ENCODE results near the gene B9D1.

The B9D1 gene

DNA sequence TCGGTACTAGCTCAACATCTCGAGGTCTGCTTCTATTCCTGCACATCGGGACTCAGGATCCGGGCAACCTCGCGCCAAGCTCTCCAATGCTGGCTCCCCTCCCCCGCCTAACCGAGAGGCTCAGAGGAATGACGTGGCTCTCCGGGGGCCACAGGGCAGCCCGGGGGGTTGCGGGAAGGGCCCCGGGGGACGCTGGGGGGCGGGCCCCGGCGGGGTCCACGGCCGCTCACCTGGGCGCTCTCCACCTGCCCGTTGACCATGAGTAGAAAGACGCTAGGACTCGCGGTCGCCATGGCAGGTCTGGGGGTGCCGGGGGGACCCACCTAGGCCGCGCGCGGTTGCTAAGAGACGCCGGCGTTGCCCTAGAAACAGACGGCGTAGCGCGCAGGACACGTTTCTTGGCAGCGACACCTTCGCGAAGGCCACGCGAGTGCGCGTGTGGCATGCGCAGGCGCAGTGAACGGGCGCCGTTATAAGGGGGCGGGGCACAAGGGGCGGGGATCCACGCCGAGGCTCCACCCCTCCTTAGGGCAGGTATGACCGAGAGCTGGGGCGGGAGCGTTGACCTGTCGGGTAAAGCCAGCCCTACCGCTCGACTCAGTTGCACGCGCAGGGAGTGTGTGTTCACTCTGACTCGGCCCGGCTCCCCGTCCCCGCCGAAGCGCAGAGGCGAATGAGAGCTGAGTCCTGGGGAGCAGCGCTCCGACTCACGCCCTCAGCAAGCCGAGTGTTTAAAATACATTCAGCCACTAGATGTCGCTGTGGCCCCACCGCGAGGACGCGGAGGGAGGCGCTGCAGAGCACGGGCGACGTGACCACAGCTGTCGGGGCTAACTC is at the start of gene B9D1:
TSS of gene B9D1 (minus strand) at position 447 of the 837 bp plus-strand sequence. CDS start at position 293, 154 bp downstream.
- no peak for TF ChIP-seq EP300 (IDR thresholded peaks at IDR 0.05; ENCODE audit: borderline replicate concordance)
- no peak for TF ChIP-seq REST (IDR thresholded peaks at IDR 0.05; ENCODE audit: low read depth)
- no peak; the same call in 1 of the 2 replicates for TF ChIP-seq TCF12 (IDR thresholded peaks at IDR 0.05; ENCODE audit: low read depth)
- TF ChIP-seq CEBPB (IDR thresholded peaks at IDR 0.05) = no peak
- TF ChIP-seq EGR1 (IDR thresholded peaks at IDR 0.05) = peak; percentile 32; the same call in 1 of the 2 replicates
- TF ChIP-seq TEAD4 (IDR thresholded peaks at IDR 0.05) = peak; percentile 43
- no peak; the same call in 1 of the 2 replicates for TF ChIP-seq TAF1 (IDR thresholded peaks at IDR 0.05; ENCODE audit: low read depth)
- TF ChIP-seq CREB1 (IDR thresholded peaks at IDR 0.05; ENCODE audit: low read depth) = no peak; the same call in 1 of the 2 replicates
- no peak; the same call in 1 of the 2 replicates for TF ChIP-seq NFIC (IDR thresholded peaks at IDR 0.05)
- TF ChIP-seq ZBTB7A (IDR thresholded peaks at IDR 0.05; ENCODE audit: low read depth) = 0 out of 2 replicates have a peak, but pooled peaks have one; percentile 44
- TF ChIP-seq MAX (IDR thresholded peaks at IDR 0.05) = peak; percentile 88
- no peak for TF ChIP-seq FOXM1 (IDR thresholded peaks at IDR 0.05; ENCODE audit: borderline replicate concordance, low read depth)
- TF ChIP-seq YY1 (IDR thresholded peaks at IDR 0.05; ENCODE audit: low read depth) = 0 out of 2 replicates have a peak, but pooled peaks have one; percentile 51
- TF ChIP-seq RAD21 (IDR thresholded peaks at IDR 0.05; ENCODE audit: low read depth) = peak; percentile 99
- TF ChIP-seq, protein P1, sequence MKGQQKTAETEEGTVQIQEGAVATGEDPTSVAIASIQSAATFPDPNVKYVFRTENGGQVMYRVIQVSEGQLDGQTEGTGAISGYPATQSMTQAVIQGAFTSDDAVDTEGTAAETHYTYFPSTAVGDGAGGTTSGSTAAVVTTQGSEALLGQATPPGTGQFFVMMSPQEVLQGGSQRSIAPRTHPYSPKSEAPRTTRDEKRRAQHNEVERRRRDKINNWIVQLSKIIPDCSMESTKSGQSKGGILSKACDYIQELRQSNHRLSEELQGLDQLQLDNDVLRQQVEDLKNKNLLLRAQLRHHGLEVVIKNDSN (IDR thresholded peaks at IDR 0.05) = peak; percentile 21; the same call in 1 of the 2 replicates

- TF ChIP-seq RAD21 (IDR thresholded peaks at IDR 0.05; ENCODE audit: low read depth) = no peak
- TF ChIP-seq TAF1 (IDR thresholded peaks at IDR 0.05; ENCODE audit: low read depth) = no peak
- TF ChIP-seq REST (IDR thresholded peaks at IDR 0.05; ENCODE audit: low read depth) = no peak
- no peak for TF ChIP-seq CEBPB (IDR thresholded peaks at IDR 0.05)
- no peak for TF ChIP-seq TCF12 (IDR thresholded peaks at IDR 0.05; ENCODE audit: low read depth)
- no peak for TF ChIP-seq CREB1 (IDR thresholded peaks at IDR 0.05; ENCODE audit: low read depth)
- no peak for TF ChIP-seq NFIC (IDR thresholded peaks at IDR 0.05)
- no peak for TF ChIP-seq EP300 (IDR thresholded peaks at IDR 0.05; ENCODE audit: borderline replicate concordance)
- TF ChIP-seq ZBTB7A (IDR thresholded peaks at IDR 0.05; ENCODE audit: low read depth) = no peak
- TF ChIP-seq, protein P1 (IDR thresholded peaks at IDR 0.05) = no peak
- TF ChIP-seq YY1 (IDR thresholded peaks at IDR 0.05; ENCODE audit: low read depth) = no peak
- TF ChIP-seq EGR1 (IDR thresholded peaks at IDR 0.05) = no peak
- TF ChIP-seq MAX (IDR thresholded peaks at IDR 0.05) = no peak
- no peak for TF ChIP-seq FOXM1 (IDR thresholded peaks at IDR 0.05; ENCODE audit: borderline replicate concordance, low read depth)
- no peak for TF ChIP-seq TEAD4 (IDR thresholded peaks at IDR 0.05)
Measured at GRCh38 chr17:19411631-19412030, 49.1 kb upstream of the B9D1 start.

DNA sequence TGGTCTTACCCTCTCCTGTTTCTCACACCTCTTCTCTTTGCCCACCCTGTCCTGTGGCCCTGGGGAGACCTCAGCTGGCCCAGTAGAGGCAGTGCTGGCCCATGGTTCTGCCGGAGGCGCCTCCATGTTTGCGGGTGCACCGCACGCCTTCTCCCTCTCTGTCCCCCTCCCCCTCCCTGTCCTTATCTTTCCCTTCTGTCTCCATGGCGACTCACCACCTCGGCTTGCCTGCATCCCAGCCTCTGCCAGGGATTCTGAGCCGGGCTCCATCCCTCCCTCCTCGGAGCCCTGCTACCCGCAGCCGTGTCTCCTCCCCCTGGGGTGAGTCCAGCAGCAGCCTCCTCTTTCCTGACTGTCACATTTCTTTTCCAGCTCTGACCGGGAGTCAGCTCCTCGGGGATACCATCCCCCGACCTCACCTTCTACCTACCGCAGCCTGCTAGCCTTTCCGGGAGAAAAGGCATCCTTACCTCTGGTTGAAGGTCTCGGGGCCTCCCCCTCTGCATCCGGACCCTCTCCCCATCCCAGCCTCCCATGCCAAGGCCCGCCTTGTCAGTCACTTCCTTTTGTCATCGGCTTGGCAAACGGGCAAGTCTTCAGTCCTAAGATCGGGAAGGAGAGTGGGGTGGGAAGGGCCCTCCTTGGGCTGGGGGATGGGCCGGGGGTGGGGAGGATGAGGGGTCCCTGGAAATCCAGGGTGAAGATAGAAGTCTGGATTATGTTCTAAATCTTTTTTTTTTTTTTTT is 48.5 kb upstream of the B9D1 start, which contains the start of gene RNF112:
TSS of gene RNF112 (plus strand) at position 358 of the 746 bp plus-strand sequence. CDS start at position 535, 177 bp downstream.
- no peak for TF ChIP-seq TAF1 (IDR thresholded peaks at IDR 0.05; ENCODE audit: low read depth)
- no peak for TF ChIP-seq CREB1 (IDR thresholded peaks at IDR 0.05; ENCODE audit: low read depth)
- no peak for TF ChIP-seq FOXM1 (IDR thresholded peaks at IDR 0.05; ENCODE audit: borderline replicate concordance, low read depth)
- TF ChIP-seq YY1 (IDR thresholded peaks at IDR 0.05; ENCODE audit: low read depth) = no peak
- no peak for TF ChIP-seq TCF12 (IDR thresholded peaks at IDR 0.05; ENCODE audit: low read depth)
- no peak for TF ChIP-seq MAX (IDR thresholded peaks at IDR 0.05)

- TF ChIP-seq TEAD4 (IDR thresholded peaks at IDR 0.05) = no peak
- TF ChIP-seq EP300 (IDR thresholded peaks at IDR 0.05; ENCODE audit: borderline replicate concordance) = no peak
- no peak for TF ChIP-seq CEBPB (IDR thresholded peaks at IDR 0.05)
- no peak for TF ChIP-seq TAF1 (IDR thresholded peaks at IDR 0.05; ENCODE audit: low read depth)
- TF ChIP-seq RAD21 (IDR thresholded peaks at IDR 0.05; ENCODE audit: low read depth) = no peak
- TF ChIP-seq REST (IDR thresholded peaks at IDR 0.05; ENCODE audit: low read depth) = no peak
- TF ChIP-seq NFIC (IDR thresholded peaks at IDR 0.05) = no peak
- TF ChIP-seq TCF12 (IDR thresholded peaks at IDR 0.05; ENCODE audit: low read depth) = no peak
Measured at GRCh38 chr17:19410091-19410490, 47.6 kb upstream of the B9D1 start.
